ENCODE measurements around the gene MON2. TPM values are rescaled to one million over a fixed set of nuclear protein-coding genes. Genes with fewer than 3 reads are reported as not detected.

MON2 gene
- total and polyA plus RNA-seq, 2 donors = 12.8 to 302 TPM

GRCh38 chr12:62647586-62647985, 181.0 kb downstream of the MON2 start:
- 37% methylated on average over 3 of the region's 3 CpGs for WGBS
- Histone ChIP-seq H3K4me3 (ENCODE audit: low read depth, low read length) (no peak overlapping the region), H3K36me3 (ENCODE audit: insufficient read depth) (no peaks in the 10 kb centered on the region), H3K27ac (ENCODE audit: low read depth) (no peak overlapping the region), H3K4me1 (ENCODE audit: insufficient read depth) (no peaks in the 10 kb centered on the region)
- no peak for DNase-seq (ENCODE audit: extremely low spot score)

DNA sequence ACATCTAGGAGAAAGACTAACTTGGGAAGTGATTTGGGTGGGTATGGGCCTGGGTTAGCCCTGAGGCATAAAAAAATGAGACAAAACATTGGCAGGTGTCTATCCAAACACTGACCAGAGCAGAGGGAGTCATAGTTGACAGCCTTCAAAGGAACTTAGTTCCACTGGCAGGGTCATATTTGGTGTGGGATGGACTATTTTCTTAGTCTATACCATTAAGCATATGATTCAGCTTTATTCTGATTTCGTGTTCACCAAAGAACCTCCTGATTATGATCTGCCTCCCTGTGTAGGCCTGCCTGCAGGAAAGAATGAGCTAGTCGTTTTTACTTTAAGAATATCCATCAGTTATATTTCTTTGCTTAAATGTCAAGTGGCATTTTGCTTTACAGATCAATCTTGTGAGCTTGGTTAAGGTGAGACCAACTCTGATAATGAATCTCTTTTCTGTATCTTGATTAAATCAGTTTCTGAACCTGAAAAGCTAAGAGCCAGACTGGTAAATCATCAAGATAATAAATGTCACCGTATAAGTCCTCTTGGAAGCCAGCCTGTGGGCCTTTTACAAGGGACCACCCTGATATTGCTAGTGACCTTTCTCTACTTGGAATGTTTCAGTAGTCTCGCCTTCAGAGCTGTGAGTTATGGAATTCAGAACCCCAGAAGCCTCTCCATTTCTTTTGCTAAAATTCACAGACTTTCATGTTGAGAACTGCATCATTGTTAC, 182.9 kb downstream of the MON2 start:
- DNase-seq (ENCODE audit: extremely low spot score) = no peak

More for the DNA sequence above, 182.9 kb downstream of the MON2 start:
- no peaks in the 10 kb centered on the region for H3K36me3 ChIP-seq (ENCODE audit: insufficient read depth)
- 35% methylated on average over 4 of the region's 4 CpGs for WGBS
- no peak overlapping the region for H3K4me3 ChIP-seq (ENCODE audit: low read depth, low read length)
- H3K27ac ChIP-seq (ENCODE audit: low read depth) = no peak overlapping the region
- no peaks in the 10 kb centered on the region for H3K4me1 ChIP-seq (ENCODE audit: insufficient read depth)

Small RNAs within 50 kb of the gene (small RNA-seq; reads per million reads assigned to genes)
- gene MIRLET7I (6,556 reads per million, percentile 100 among the genes with 10 or more reads in this experiment), gene RNU6-399P (not detected)

Other genes with a start within 250 kb of the MON2 start
- 135 TPM for gene USP15, start 206.4 kb upstream of the MON2 start, total RNA-seq
- 31.9 TPM for gene USP15, start 206.4 kb upstream of the MON2 start, polyA plus RNA-seq

All from urinary bladder (tissue), 4 donors.